Liver (tissue), 9 donors: ENCODE measurements around the gene CFAP410. TPM values are rescaled to one million over a fixed set of nuclear protein-coding genes. Genes with fewer than 3 reads are reported as not detected.

Experiments
- DNase-seq: peaks from one replicate; pipeline ENCODE4 v3.0.0-alpha.2; 2017; ENCODE audit warnings: low spot score
- H3K27ac ChIP-seq, 2 donors: one replicate each; pipeline ENCODE4 v1.7.0; 2013; ENCODE audit warnings: inconsistent platforms in 2 of 2, low read length in 2 of 2, control low read depth in 1 of 2, low read depth in 1 of 2, mild to moderate bottlenecking in 1 of 2
- H3K27me3 ChIP-seq, 4 donors: one replicate each; pipeline versions ENCODE4 v1.6.1 to v1.7.0; 2013; ENCODE audit warnings: low read length in 3 of 4, inconsistent platforms in 1 of 4, mild to moderate bottlenecking in 1 of 4, moderate library complexity in 1 of 4; ENCODE audit not compliant: control insufficient read depth in 4 of 4, insufficient read depth in 4 of 4
- H3K36me3 ChIP-seq, 4 donors: one replicate each; pipeline versions ENCODE4 v1.6.1 to v1.7.0; 2013; ENCODE audit warnings: low read length in 3 of 4, mild to moderate bottlenecking in 3 of 4, low read depth in 1 of 4, moderate library complexity in 1 of 4; ENCODE audit not compliant: control insufficient read depth in 4 of 4, insufficient read depth in 3 of 4
- H3K4me1 ChIP-seq, 4 donors: one replicate each; pipeline versions ENCODE4 v1.6.1 to v1.7.0; 2013; ENCODE audit warnings: low read length in 3 of 4, mild to moderate bottlenecking in 3 of 4, moderate library complexity in 1 of 4; ENCODE audit not compliant: control insufficient read depth in 4 of 4, insufficient read depth in 4 of 4
- H3K4me3 ChIP-seq, 3 donors: one replicate each; pipeline versions ENCODE4 v1.6.1 to v1.7.0; 2013; ENCODE audit warnings: low read length in 3 of 3, control low read depth in 1 of 3, low read depth in 1 of 3, mild to moderate bottlenecking in 1 of 3
- H3K9ac ChIP-seq, 2 donors: one replicate each; pipeline ENCODE4 v1.7.0; 2013; ENCODE audit warnings: low read length in 2 of 2, mild to moderate bottlenecking in 2 of 2, moderate library complexity in 2 of 2, control low read depth in 1 of 2, low read depth in 1 of 2
- H3K9me3 ChIP-seq, 4 donors: one replicate each; pipeline versions ENCODE4 v1.6.1 to v1.7.0; 2013; ENCODE audit warnings: low read length in 3 of 4; ENCODE audit not compliant: control insufficient read depth in 4 of 4
- EGR1 ChIP-seq, 2 donors: IDR thresholded peaks; 2 replicates each; pipeline ENCODE4 v1.6.1; 2016 to 2018; ENCODE audit warnings: antibody characterized with exemption in 2 of 2, low read depth in 2 of 2
- FOXA1 ChIP-seq: IDR thresholded peaks from 2 replicates; pipeline ENCODE4 v1.6.1; 2016; ENCODE audit warnings: antibody characterized with exemption
- FOXA2 ChIP-seq: IDR thresholded peaks from 2 replicates; pipeline ENCODE4 v1.6.1; 2016; ENCODE audit warnings: antibody characterized with exemption
- GABPA ChIP-seq, 2 donors: IDR thresholded peaks in 1 of 2; conservative IDR thresholded peaks in 1 of 2; 2 replicates each; pipeline ENCODE4 v1.6.1; 2016; ENCODE audit warnings: antibody characterized with exemption in 2 of 2, mild to moderate bottlenecking in 1 of 2, moderate library complexity in 1 of 2
- HNF4A ChIP-seq, 2 donors: conservative IDR thresholded peaks; 2 replicates each; pipeline ENCODE4 v1.6.1; 2016; ENCODE audit warnings: antibody characterized with exemption in 2 of 2, mild to moderate bottlenecking in 2 of 2
- HNF4G ChIP-seq: IDR thresholded peaks from 2 replicates; pipeline ENCODE4 v1.6.1; 2016; ENCODE audit warnings: antibody characterized with exemption
- JUND ChIP-seq, 2 donors: IDR thresholded peaks; 2 replicates each; pipeline ENCODE4 v1.6.1; 2016; ENCODE audit warnings: antibody characterized with exemption in 2 of 2
- NR2F2 ChIP-seq: IDR thresholded peaks from 2 replicates; pipeline ENCODE4 v1.6.1; 2016; ENCODE audit warnings: antibody characterized with exemption
- RAD21 ChIP-seq, 2 donors: IDR thresholded peaks; 2 replicates each; pipeline ENCODE4 v1.6.1; 2016; ENCODE audit warnings: antibody characterized with exemption in 2 of 2, mild to moderate bottlenecking in 2 of 2
- RXRA ChIP-seq, 2 donors: IDR thresholded peaks; 2 replicates each; pipeline ENCODE4 v1.6.1; 2017 to 2018; ENCODE audit warnings: antibody characterized with exemption in 2 of 2, mild to moderate bottlenecking in 1 of 2
- SP1 ChIP-seq: IDR thresholded peaks from 2 replicates; pipeline ENCODE4 v1.6.1; 2018; ENCODE audit warnings: antibody characterized with exemption, mild to moderate bottlenecking
- TAF1 ChIP-seq: conservative IDR thresholded peaks from 2 replicates; pipeline ENCODE4 v1.6.1; 2016; ENCODE audit warnings: antibody characterized with exemption, mild to moderate bottlenecking
- YY1 ChIP-seq: IDR thresholded peaks from 2 replicates; pipeline ENCODE4 v1.6.1; 2016; ENCODE audit warnings: antibody characterized with exemption, mild to moderate bottlenecking
- WGBS: extraction: QIAGEN DNeasy Blood & Tissue Kit; methylation state at CpG from one replicate; pipeline ENCODE4 v1.1.7; 2013; 5-methylcytosine and 5-hydroxymethylcytosine counted together
- polyA plus RNA-seq, 2 donors: library from polyadenylated mRNA; stranded (reverse) in 1 of 2; unstranded in 1 of 2; fragments of 200-250 nt in 1 of 2; fragments of >200 nt in 1 of 2; fragmentation: Nextera tagmentation in 1 of 2; extraction: Ambion mirVana in 1 of 2; gene quantifications; one replicate each; pipeline versions ENCODE4 v1.2.1 to v1.2.3, GENCODE V29; 2013 to 2015
- total RNA-seq, 2 donors: library from RNA; depleted of rRNA; stranded (reverse); fragments of >200 nt; gene quantifications; one replicate each; pipeline ENCODE4 v1.2.3, GENCODE V29; 2014
- TF ChIP-seq, protein P1 (sequence below): IDR thresholded peaks from 2 replicates; pipeline ENCODE4 v1.6.1; 2016; ENCODE audit warnings: antibody characterized with exemption, mild to moderate bottlenecking
- TF ChIP-seq, protein P2 (sequence below): fragments of 150-350 bp; IDR thresholded peaks from 2 replicates; pipeline ENCODE4 v1.5.1; 2017; ENCODE audit warnings: improper control_type of control experiment, low read depth, low read length; ENCODE audit not compliant: missing input control
- TF ChIP-seq, protein P3 (sequence below): IDR thresholded peaks from 2 replicates; pipeline ENCODE4 v1.6.1; 2016; ENCODE audit warnings: antibody characterized with exemption
- TF ChIP-seq, protein P4 (sequence below): IDR thresholded peaks from 2 replicates; pipeline ENCODE4 v1.6.1; 2016; ENCODE audit warnings: antibody characterized with exemption
- TF ChIP-seq, protein P5 (sequence below): IDR thresholded peaks from 2 replicates; pipeline ENCODE4 v1.6.1; 2016; ENCODE audit warnings: antibody characterized with exemption
- donor health status: healthy.
- donor health status: healthy.
- donor health status: healthy.
- donor health status: healthy.
- donor health status: healthy.

CFAP410 gene
- total and polyA plus RNA-seq, 4 donors: 7.9 to 16.3 (median 12.3) TPM

DNA sequence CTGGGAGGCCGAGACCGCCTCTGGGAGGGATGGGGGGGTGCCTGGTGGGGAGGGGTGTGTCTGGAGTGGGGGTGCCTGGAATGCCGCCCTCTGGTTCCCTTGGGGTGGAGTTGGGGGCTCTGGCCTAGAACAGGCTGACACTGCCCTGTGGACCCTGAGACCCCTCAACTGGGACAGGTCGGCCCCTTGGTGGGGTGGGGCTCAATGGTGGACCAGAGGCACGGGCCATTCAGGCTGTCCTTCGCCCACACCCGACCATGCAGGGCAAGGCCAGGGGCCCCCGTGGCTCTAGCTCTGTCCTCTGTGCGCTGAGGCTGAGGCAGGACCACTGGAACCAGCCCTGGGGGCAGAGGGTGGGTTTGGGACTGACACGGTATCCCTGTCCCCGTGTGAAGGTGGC is 24.6 kb downstream of the CFAP410 start:
- Histone ChIP-seq H3K27me3 (no peaks in the 10 kb centered on the region), H3K4me1 (no peaks in the 10 kb centered on the region), H3K36me3 (peaks cover 14 to 72% (median 20%) of the 10 kb centered on the region in 4 donors), H3K9ac (no peak overlapping the region), H3K27ac (no peak overlapping the region), H3K4me3 (no peak overlapping the region), H3K9me3 (no peaks in the 10 kb centered on the region)
- TF ChIP-seq, protein P1, sequence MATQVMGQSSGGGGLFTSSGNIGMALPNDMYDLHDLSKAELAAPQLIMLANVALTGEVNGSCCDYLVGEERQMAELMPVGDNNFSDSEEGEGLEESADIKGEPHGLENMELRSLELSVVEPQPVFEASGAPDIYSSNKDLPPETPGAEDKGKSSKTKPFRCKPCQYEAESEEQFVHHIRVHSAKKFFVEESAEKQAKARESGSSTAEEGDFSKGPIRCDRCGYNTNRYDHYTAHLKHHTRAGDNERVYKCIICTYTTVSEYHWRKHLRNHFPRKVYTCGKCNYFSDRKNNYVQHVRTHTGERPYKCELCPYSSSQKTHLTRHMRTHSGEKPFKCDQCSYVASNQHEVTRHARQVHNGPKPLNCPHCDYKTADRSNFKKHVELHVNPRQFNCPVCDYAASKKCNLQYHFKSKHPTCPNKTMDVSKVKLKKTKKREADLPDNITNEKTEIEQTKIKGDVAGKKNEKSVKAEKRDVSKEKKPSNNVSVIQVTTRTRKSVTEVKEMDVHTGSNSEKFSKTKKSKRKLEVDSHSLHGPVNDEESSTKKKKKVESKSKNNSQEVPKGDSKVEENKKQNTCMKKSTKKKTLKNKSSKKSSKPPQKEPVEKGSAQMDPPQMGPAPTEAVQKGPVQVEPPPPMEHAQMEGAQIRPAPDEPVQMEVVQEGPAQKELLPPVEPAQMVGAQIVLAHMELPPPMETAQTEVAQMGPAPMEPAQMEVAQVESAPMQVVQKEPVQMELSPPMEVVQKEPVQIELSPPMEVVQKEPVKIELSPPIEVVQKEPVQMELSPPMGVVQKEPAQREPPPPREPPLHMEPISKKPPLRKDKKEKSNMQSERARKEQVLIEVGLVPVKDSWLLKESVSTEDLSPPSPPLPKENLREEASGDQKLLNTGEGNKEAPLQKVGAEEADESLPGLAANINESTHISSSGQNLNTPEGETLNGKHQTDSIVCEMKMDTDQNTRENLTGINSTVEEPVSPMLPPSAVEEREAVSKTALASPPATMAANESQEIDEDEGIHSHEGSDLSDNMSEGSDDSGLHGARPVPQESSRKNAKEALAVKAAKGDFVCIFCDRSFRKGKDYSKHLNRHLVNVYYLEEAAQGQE: no peak
- TF ChIP-seq NR2F2 (no peak), SP1 (no peak), RAD21 (IDR thresholded peaks at IDR 0.05) (no peak), GABPA (IDR thresholded peaks at IDR 0.05 in 1 of 2, conservative IDR thresholded peaks at IDR 0.05 in 1 of 2) (no peak), EGR1 (IDR thresholded peaks at IDR 0.05; ENCODE audit: low read depth in 2 of 2) (no peak), HNF4G (no peak), RXRA (IDR thresholded peaks at IDR 0.05) (no peak), FOXA2 (no peak), TAF1 (no peak), HNF4A (conservative IDR thresholded peaks at IDR 0.05) (no peak), YY1 (no peak), FOXA1 (no peak), JUND (IDR thresholded peaks at IDR 0.05) (no peak)
- TF ChIP-seq, protein P2, sequence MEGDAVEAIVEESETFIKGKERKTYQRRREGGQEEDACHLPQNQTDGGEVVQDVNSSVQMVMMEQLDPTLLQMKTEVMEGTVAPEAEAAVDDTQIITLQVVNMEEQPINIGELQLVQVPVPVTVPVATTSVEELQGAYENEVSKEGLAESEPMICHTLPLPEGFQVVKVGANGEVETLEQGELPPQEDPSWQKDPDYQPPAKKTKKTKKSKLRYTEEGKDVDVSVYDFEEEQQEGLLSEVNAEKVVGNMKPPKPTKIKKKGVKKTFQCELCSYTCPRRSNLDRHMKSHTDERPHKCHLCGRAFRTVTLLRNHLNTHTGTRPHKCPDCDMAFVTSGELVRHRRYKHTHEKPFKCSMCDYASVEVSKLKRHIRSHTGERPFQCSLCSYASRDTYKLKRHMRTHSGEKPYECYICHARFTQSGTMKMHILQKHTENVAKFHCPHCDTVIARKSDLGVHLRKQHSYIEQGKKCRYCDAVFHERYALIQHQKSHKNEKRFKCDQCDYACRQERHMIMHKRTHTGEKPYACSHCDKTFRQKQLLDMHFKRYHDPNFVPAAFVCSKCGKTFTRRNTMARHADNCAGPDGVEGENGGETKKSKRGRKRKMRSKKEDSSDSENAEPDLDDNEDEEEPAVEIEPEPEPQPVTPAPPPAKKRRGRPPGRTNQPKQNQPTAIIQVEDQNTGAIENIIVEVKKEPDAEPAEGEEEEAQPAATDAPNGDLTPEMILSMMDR: no peak
- TF ChIP-seq, protein P3, sequence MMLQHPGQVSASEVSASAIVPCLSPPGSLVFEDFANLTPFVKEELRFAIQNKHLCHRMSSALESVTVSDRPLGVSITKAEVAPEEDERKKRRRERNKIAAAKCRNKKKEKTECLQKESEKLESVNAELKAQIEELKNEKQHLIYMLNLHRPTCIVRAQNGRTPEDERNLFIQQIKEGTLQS: no peak
- TF ChIP-seq, protein P4, sequence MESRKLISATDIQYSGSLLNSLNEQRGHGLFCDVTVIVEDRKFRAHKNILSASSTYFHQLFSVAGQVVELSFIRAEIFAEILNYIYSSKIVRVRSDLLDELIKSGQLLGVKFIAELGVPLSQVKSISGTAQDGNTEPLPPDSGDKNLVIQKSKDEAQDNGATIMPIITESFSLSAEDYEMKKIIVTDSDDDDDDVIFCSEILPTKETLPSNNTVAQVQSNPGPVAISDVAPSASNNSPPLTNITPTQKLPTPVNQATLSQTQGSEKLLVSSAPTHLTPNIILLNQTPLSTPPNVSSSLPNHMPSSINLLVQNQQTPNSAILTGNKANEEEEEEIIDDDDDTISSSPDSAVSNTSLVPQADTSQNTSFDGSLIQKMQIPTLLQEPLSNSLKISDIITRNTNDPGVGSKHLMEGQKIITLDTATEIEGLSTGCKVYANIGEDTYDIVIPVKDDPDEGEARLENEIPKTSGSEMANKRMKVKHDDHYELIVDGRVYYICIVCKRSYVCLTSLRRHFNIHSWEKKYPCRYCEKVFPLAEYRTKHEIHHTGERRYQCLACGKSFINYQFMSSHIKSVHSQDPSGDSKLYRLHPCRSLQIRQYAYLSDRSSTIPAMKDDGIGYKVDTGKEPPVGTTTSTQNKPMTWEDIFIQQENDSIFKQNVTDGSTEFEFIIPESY: no peak
- TF ChIP-seq, protein P5, sequence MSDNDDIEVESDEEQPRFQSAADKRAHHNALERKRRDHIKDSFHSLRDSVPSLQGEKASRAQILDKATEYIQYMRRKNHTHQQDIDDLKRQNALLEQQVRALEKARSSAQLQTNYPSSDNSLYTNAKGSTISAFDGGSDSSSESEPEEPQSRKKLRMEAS: no peak
- DNase-seq: no peak
- 92% methylated on average over 11 of the region's 11 CpGs for WGBS
